GM10847 (cell line): ENCODE measurements around the gene KCNQ1.

Experiments used
- POLR2A ChIP-seq: IDR thresholded peaks from 2 replicates; pipeline ENCODE4 v1.6.1; 2011; ENCODE audit not compliant: insufficient read length; ENCODE audit errors: extremely low read depth

KCNQ1 gene

DNA sequence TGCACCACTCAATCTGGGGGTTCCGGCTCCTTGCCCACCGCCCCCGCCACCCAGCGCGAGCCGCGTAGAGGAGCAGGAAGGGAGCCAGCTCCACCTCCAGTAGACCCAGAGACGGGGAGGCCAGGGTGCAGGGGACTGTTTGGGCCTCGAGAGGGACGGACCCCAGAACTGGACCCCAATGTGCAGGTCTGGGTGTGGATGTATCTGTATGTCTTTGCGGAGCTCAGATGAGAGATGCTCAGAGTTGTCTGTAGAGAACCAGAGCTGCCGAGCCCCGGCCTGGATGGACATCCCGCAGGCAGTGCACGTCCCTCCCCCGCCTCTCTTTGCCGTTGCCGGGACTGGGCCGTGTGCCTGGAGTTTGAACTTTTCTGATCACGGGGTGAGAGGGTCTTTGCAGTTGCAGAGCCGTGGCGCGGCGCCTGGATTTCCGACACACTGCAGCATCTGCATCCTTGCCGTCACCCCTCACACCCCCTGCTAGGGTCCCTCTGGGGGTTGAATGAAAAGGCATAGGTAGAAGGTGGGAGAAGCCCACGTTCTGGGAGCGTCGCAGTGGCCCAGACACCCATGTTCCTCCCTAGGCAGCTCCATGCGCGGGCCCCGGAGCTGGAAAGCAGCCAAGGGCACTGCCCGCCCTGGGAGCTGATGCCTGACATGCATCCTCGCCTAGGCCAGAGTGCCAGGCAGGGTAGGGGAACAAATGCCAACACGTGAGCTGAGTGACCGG is 105.2 kb downstream of the KCNQ1 start:
- TF ChIP-seq POLR2A, result no peak

- TF ChIP-seq POLR2A, result no peak
Measured at GRCh38 chr11:2550606-2550970, 105.8 kb downstream of the KCNQ1 start.

- TF ChIP-seq POLR2A, result no peak
Measured at GRCh38 chr11:2551131-2551530, 106.3 kb downstream of the KCNQ1 start.

GRCh38 chr11:2552210-2552609 is 107.4 kb downstream of the KCNQ1 start:
- TF ChIP-seq POLR2A, result no peak

- TF ChIP-seq POLR2A, result no peak
Measured at GRCh38 chr11:2553198-2553597, 108.4 kb downstream of the KCNQ1 start.

- TF ChIP-seq POLR2A, result no peak
Measured at GRCh38 chr11:2553886-2554285, 109.1 kb downstream of the KCNQ1 start.

- TF ChIP-seq POLR2A, result no peak
Measured at GRCh38 chr11:2554338-2555207, 109.8 kb downstream of the KCNQ1 start.

- no peak for TF ChIP-seq POLR2A
Measured at GRCh38 chr11:2555336-2555735, 110.5 kb downstream of the KCNQ1 start.

DNA sequence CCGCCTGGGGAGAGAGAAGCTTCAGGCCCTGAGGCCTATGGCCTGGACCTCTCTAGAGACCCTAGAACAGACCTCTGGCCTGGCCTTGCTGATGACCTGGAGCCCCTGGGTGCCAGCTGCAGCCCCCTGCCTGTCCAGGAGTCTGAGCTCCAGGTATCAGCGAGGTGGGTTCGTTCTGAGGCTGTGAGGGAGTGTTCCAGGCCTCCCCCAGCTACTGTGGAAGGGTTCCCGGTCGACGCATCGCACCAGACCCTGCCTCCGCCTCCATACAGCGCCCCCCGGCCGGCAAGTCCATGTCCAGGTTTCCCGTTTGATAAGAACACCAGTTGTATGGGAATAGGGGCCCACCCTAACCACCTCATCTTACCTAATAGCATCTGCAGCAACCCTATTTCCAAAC is 111.1 kb downstream of the KCNQ1 start:
- no peak for TF ChIP-seq POLR2A

DNA sequence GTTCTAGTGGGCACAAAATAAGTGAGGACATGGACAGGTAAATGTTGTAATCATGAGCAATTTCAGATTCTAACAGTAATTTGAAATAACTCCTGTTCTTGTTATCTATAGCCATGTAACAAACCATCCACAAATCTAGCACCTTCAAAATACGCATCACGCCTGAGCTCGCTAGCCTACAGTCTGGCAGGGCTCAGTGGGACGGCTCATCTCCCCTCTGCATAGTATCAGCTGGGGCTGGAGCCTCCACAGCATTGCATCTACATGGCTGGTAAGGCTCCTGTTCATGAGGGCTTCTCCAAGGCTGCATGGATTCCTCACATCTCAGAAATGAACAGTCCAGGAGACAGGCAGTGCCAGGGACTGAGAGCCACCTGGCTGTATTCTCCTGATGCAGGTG is 112.6 kb downstream of the KCNQ1 start:
- TF ChIP-seq POLR2A, result no peak

DNA sequence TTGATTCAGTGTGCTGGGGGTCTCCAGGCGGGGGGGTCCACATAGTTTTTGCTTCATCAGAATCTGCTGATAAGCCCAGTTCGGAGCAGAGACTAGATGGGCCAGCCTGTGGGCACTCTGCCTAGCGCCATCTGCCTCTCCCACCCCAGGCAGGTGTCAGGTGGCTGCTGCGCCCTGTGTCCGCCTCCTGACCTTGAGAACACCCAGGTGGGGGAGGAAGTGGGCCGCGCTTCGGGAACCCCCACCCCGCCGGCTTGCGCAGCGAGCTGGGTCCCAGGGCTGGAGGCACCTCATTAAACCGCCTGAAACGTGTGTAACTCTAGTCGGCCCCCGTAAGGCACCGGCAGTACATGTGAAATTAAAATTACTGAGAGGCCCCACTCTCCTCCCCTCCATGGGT is 113.6 kb downstream of the KCNQ1 start:
- TF ChIP-seq POLR2A, result no peak

DNA sequence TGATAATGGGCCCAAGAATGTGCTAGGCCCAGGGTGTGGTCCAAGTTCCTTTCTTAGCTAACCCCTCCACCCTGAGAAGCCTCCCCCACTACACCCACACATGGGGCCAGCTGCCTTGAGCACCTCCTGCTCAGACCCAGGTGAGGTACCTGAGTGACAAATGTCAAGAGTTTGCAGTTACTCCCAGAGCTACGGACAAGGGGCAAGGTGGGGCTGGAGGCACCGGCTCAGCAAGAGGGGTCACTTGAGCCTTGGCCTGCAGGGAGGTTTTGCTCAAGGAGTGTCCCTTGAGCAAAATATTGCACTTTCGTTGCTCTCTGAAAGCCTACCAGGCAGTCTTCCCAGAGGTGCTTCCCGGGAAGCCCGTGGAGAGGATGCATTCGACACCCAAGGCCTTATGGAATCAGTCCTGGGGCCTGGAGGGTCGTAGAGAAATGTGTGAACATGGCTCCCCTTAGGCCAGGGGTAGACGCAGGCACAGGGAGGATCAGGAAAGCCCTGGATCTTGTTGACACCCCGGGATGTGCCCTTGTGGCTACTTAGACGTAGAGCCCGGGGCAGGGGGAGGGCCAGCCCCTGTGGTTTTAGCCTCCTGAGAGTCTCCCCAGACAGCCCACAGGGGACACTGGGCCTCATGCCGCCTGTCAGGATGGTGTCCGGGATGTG is 114.2 kb downstream of the KCNQ1 start:
- TF ChIP-seq POLR2A, result no peak

DNA sequence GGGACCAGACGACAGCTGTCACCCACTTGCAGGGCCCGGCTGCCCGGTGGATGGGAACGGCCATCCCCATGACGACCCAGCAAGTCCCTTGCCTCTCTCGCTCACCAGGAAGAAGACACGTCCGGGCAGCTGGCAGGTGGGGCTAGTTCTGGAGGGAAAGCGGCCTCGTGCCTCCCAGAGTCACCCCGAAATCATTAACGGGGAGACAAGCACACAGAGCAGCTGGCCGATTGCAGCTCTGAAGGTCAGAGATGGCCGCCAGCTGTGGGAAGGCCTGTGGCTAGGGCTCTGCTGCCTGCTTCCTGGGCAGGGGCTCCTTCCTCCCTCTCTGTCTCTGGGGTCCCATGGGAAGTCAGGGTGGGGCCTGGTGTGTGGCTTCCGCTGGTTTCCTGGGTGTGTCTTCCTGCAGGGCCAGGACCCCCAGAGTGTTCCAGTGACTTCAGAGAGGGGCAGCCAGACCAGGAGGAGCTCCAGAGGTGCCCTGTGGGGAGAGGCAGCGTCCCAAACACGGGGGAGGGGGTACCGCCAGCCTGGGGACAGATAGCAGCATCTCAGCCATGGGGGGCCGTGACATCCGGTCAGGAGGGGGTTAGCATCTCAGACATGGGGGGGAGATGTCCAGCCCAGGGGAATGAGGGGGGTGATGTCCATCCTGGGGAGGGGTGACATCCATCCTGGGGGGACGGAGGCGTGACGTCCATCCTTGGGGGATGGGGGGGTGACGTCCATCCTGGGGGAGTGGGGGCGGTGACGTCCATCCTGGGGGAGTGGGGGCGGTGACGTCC is 114.9 kb downstream of the KCNQ1 start:
- TF ChIP-seq POLR2A, result no peak

GRCh38 chr11:2561696-2562581 is 117.1 kb downstream of the KCNQ1 start:
- no peak for TF ChIP-seq POLR2A
